NT2/D1 (cell line): ENCODE measurements around the gene C1orf21.

Experiments used
- DNase-seq: peaks from one replicate; pipeline ENCODE4 v3.0.0-alpha.2; 2011; ENCODE audit warnings: low read depth, low spot score
- H3K27me3 ChIP-seq: 2 replicates; pipeline ENCODE4 v1.6.0; 2011; ENCODE audit warnings: mild to moderate bottlenecking; ENCODE audit not compliant: insufficient read length, insufficient read depth
- H3K36me3 ChIP-seq: 2 replicates; pipeline ENCODE4 v1.6.1; 2011; ENCODE audit warnings: mild to moderate bottlenecking, low read length, mixed read lengths; ENCODE audit not compliant: insufficient read depth, insufficient read length
- H3K4me1 ChIP-seq: 2 replicates; pipeline ENCODE4 v1.5.1; 2011; ENCODE audit not compliant: insufficient read depth, insufficient read length
- H3K4me3 ChIP-seq: 2 replicates; pipeline ENCODE4 v1.5.1; 2011; ENCODE audit warnings: low read depth; ENCODE audit not compliant: insufficient read length
- H3K9ac ChIP-seq: 2 replicates; pipeline ENCODE4 v1.6.0; 2011; ENCODE audit warnings: low read depth; ENCODE audit not compliant: insufficient read length
- H3K9me3 ChIP-seq: 2 replicates; pipeline ENCODE4 v1.5.1; 2011; ENCODE audit warnings: mild to moderate bottlenecking, low read length; ENCODE audit not compliant: insufficient read depth
- SUZ12 ChIP-seq: IDR thresholded peaks from 2 replicates; pipeline ENCODE4 v1.6.1; 2011; ENCODE audit not compliant: insufficient read length, insufficient read depth; ENCODE audit errors: extremely low read depth
- YY1 ChIP-seq: IDR thresholded peaks from 2 replicates; pipeline ENCODE4 v1.6.1; 2011; ENCODE audit not compliant: insufficient read length, insufficient read depth
- ZNF274 ChIP-seq: IDR thresholded peaks from 2 replicates; pipeline ENCODE4 v1.6.1; 2011; ENCODE audit warnings: mild to moderate bottlenecking, low read depth, low read length

Gene C1orf21

GRCh38 chr1:184614667-184615066, 227.8 kb downstream of the C1orf21 start:
- TF ChIP-seq YY1 (no peak), SUZ12 (no peak), ZNF274 (no peak)
- no peak for DNase-seq
- no peak overlapping the region for H3K9ac ChIP-seq

GRCh38 chr1:184615301-184615700, 228.5 kb downstream of the C1orf21 start:
- H3K4me3 ChIP-seq, result no peak overlapping the region
- no peak for DNase-seq
- H3K9ac ChIP-seq, result no peak overlapping the region
- no peak for TF ChIP-seq SUZ12
- no peak for TF ChIP-seq YY1
- TF ChIP-seq ZNF274, result no peak
- H3K27me3 ChIP-seq, result no peaks in the 10 kb centered on the region
- H3K9me3 ChIP-seq, result no peaks in the 10 kb centered on the region
- no peaks in the 10 kb centered on the region for H3K4me1 ChIP-seq
- H3K36me3 ChIP-seq, result peaks cover 4% of the 10 kb centered on the region

More at GRCh38 chr1:184614667-184615066, 227.8 kb downstream of the C1orf21 start:
- H3K36me3 ChIP-seq, result no peaks in the 10 kb centered on the region
- H3K4me1 ChIP-seq, result no peaks in the 10 kb centered on the region
- H3K4me3 ChIP-seq, result no peak overlapping the region
- H3K9me3 ChIP-seq, result no peaks in the 10 kb centered on the region
- no peaks in the 10 kb centered on the region for H3K27me3 ChIP-seq

- H3K36me3 ChIP-seq, result peaks cover 4% of the 10 kb centered on the region
- no peaks in the 10 kb centered on the region for H3K9me3 ChIP-seq
- no peaks in the 10 kb centered on the region for H3K4me1 ChIP-seq
- H3K27me3 ChIP-seq, result no peaks in the 10 kb centered on the region
- no peak overlapping the region for H3K9ac ChIP-seq
- DNase-seq, result no peak
- H3K4me3 ChIP-seq, result no peak overlapping the region
- TF ChIP-seq ZNF274 (no peak), YY1 (no peak), SUZ12 (no peak)
Measured at GRCh38 chr1:184616504-184616903, 229.7 kb downstream of the C1orf21 start.

- Histone ChIP-seq H3K9ac (no peak overlapping the region), H3K36me3 (peaks cover 4% of the 10 kb centered on the region), H3K4me1 (no peaks in the 10 kb centered on the region), H3K9me3 (no peaks in the 10 kb centered on the region), H3K4me3 (no peak overlapping the region), H3K27me3 (no peaks in the 10 kb centered on the region)
- no peak for TF ChIP-seq ZNF274
- no peak for TF ChIP-seq SUZ12
- TF ChIP-seq YY1, result no peak
- DNase-seq, result no peak
Measured at GRCh38 chr1:184617433-184618029, 230.7 kb downstream of the C1orf21 start.

- H3K9me3 ChIP-seq, result no peaks in the 10 kb centered on the region
- no peaks in the 10 kb centered on the region for H3K27me3 ChIP-seq
- no peak for DNase-seq
- H3K4me1 ChIP-seq, result no peaks in the 10 kb centered on the region
- peaks cover 4% of the 10 kb centered on the region for H3K36me3 ChIP-seq
- TF ChIP-seq ZNF274, result no peak
- no peak for TF ChIP-seq YY1
- no peak for TF ChIP-seq SUZ12
- no peak overlapping the region for H3K9ac ChIP-seq
- no peak overlapping the region for H3K4me3 ChIP-seq
Measured at GRCh38 chr1:184618851-184619250, 232.0 kb downstream of the C1orf21 start.

GRCh38 chr1:184620469-184620868, 233.6 kb downstream of the C1orf21 start:
- no peaks in the 10 kb centered on the region for H3K9me3 ChIP-seq
- H3K27me3 ChIP-seq, result no peaks in the 10 kb centered on the region
- H3K36me3 ChIP-seq, result peaks cover 4% of the 10 kb centered on the region
- H3K4me3 ChIP-seq, result no peak overlapping the region
- H3K9ac ChIP-seq, result no peak overlapping the region
- no peak for DNase-seq
- no peaks in the 10 kb centered on the region for H3K4me1 ChIP-seq
- TF ChIP-seq ZNF274, result no peak
- no peak for TF ChIP-seq YY1
- TF ChIP-seq SUZ12, result no peak

- no peaks in the 10 kb centered on the region for H3K9me3 ChIP-seq
- no peak overlapping the region for H3K4me3 ChIP-seq
- H3K4me1 ChIP-seq, result no peaks in the 10 kb centered on the region
- H3K27me3 ChIP-seq, result no peaks in the 10 kb centered on the region
- no peak overlapping the region for H3K9ac ChIP-seq
- TF ChIP-seq ZNF274 (no peak), SUZ12 (no peak), YY1 (no peak)
- peaks cover 4% of the 10 kb centered on the region for H3K36me3 ChIP-seq
- DNase-seq, result no peak
Measured at GRCh38 chr1:184621260-184621659, 234.4 kb downstream of the C1orf21 start.

GRCh38 chr1:184622136-184622823, 235.5 kb downstream of the C1orf21 start:
- Histone ChIP-seq H3K4me3 (no peak overlapping the region), H3K4me1 (no peaks in the 10 kb centered on the region), H3K9ac (no peak overlapping the region), H3K9me3 (no peaks in the 10 kb centered on the region), H3K27me3 (no peaks in the 10 kb centered on the region), H3K36me3 (peaks cover 4% of the 10 kb centered on the region)
- TF ChIP-seq YY1 (no peak), SUZ12 (no peak), ZNF274 (no peak)
- DNase-seq, result no peak
